Stimulated activated CD4-positive, alpha-beta T cell treated with anti-CD3 and anti-CD28 coated beads, Interleukin-1b, Interleukin-23, amount 100 ng/mL, for 24 hours (primary cell): ENCODE results near the gene FOXO4.

ENCODE experiments used
- DNase-seq, 4 experiments: peaks; one replicate each; pipeline ENCODE4 v3.0.0-alpha.2; 2020; ENCODE audit warnings: low read depth in 4 of 4, low spot score in 1 of 4

The FOXO4 gene

DNA sequence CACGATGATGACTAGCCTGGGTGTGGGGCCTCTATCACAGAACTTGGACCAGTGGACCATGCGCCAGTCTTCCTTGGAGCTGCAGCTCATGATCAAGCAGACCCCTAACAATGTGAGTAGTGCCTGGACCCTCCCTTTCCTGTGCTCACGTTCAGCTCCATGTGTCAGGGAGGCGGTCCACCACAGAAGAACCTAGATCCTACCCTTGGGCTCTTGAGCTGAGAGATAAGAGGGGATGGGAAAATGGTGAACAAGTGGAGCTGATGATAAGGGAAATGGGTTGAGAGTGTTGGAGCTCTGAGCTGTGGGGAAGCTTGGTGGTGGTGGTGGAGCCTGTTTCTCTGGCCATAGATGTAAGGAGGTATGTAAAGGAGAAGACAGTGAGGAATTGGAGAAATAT lies 35.9 kb downstream of the FOXO4 start:
- no peak for DNase-seq

DNA sequence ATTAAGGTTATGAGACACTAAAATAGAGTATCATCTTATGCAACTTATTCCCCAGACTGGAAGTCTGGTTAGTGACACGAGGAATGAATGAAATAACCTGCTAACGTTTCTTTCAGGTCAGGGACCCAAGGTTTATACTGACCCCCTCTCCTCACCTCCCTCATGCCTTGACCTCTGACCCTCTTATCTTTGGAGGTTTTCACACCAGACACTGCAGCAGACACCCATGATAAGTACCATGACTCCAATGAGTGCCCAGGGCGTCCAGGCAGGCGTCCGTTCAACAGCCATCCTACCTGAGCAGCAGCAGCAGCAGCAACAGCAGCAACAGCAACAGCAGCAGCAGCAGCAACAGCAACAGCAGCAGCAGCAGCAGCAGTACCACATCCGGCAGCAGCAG lies 44.8 kb downstream of the FOXO4 start:
- DNase-seq: no peak

DNA sequence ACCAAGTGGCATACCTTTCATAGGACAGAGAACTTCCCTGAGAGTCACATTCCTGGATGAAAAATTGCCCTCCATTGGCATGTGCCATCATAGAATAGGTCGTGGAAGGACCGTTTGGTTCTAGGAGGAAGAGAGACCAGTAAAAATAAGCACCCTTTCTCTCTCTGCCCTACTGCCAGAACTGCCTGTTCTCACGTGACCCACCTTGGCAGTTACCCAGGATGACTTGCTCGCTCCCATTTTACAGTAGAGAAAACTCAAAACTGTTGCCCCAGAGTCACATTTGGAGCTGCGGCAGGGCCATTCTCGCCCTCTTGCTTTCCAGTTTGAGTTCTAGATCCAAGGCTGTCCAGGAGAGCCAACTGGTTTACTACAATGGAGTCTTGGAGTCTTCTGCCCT lies 47.9 kb downstream of the FOXO4 start:
- DNase-seq: no peak

DNA sequence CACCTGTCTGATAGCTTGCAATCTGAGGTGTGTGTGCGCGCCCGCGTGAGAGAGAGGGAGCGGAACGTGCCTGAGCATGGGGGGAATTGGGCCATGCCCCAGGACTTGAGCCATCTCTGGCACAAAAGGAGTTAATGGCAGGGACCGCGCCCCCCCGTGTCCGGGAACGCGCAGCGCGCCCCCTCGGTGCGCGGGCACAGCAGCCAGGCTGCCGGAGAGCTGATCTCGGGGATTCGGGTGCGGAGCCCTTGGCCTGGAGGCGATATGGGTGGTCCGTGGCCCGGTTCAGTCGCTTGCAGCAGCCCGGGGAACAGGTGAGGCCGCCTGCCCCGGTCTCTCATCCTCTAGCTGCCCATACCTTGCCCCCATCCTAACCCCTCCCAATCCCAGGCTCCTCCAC lies 49.0 kb downstream of the FOXO4 start, which contains the start of gene NLGN3:
Gene NLGN3, plus strand, starts transcription at position 191 of the 400 bp plus-strand sequence. CDS start 2,909 bp downstream, outside the sequence.
- DNase-seq: no peak

DNA sequence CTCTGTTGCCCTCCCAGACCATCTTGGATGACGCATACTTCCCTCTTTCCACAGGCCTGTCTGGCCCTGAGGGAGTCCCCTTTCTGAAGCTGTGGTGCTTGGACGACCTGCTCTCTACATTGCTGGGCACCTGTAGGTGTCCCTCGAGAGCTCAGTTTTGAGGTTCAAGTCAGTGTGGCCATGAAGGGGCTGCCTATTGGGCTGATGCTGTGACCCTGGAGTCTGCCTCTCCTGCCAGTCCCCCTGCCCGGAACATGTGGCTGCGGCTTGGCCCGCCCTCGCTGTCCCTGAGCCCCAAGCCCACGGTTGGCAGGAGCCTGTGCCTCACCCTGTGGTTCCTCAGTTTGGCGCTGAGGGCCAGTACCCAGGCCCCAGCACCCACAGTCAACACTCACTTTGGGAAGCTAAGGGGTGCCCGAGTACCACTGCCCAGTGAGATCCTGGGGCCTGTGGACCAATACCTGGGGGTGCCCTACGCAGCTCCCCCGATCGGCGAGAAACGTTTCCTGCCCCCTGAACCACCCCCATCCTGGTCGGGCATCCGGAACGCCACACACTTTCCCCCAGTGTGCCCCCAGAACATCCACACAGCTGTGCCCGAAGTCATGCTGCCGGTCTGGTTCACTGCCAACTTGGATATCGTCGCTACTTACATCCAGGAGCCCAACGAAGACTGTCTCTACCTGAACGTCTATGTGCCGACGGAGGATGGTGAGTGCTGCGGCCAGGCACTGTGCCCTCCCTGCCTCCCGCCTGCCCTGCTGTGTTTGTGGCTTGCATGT lies 52.0 kb downstream of the FOXO4 start:
- no peak for DNase-seq

DNA sequence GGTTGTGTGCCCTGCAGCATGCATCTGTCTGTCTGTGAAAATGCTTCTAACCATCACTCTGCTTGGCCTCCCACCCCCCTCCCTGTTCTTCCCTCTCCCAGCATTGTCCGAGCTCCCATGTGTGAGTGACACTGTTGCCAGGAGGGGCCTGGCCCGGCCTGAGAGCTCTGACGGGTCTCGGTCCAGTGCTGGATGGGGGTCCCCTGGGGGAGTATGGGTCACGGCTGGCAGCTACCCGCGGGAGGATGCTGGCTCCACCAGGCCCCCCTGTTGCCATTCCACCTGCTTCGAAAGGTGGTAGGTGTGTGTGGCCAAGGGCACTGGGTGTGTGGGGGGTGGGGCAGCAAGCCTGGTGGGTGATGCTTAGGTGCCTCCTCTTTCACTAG lies 52.6 kb downstream of the FOXO4 start:
- no peak for DNase-seq

DNA sequence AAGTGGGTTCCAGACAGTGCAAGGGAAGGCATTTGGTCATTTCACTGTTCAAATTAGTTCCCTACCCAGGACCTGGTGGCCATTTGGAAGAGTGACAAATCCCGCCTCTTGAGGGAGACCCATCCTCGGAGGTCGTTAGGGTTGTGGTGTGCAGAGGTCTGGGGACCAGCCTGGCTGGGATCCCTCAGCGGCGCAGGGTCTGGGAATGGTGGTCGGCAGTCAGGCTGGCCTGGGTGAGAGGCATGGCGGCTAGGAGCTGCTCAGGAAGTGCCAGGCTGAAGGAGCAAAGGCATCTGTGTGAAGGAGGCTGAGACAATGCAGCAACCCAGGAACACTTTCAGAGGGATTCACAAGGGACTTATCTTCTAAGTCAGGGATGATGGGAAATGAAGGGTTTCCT lies 55.7 kb downstream of the FOXO4 start:
- no peak for DNase-seq
